ENCODE data around the gene ANKRD45. TPM values are rescaled to one million over a fixed set of nuclear protein-coding genes. Genes with fewer than 3 reads are reported as not detected.
"Not testable (repeated sequence)": the region's sequence is repeated elsewhere in the genome, so short reads cannot be mapped to it uniquely, and the experiment has no call there.

ANKRD45 gene
- total RNA-seq, 1 experiment from 2014 or later, result not detected

GRCh38 chr1:173568483-173568882 lies 101.2 kb downstream of the ANKRD45 start:
- intact Hi-C loops (cut with micrococcal nuclease; ENCODE audit: unreplicated experiment), result no loop called here
- Histone ChIP-seq H3K36me3 (ENCODE audit: low read depth) (no peaks in the 10 kb centered on the region), H3K27me3 (ENCODE audit: insufficient read depth, low read depth) (no peaks in the 10 kb centered on the region), H3K9me3 (ENCODE audit: insufficient read depth, low read depth) (no peaks in the 10 kb centered on the region; the same call in 1 of the 2 replicates), H3K9me2 (ENCODE audit: insufficient read depth) (no peaks in the 10 kb centered on the region), H3K4me1 (replicated peaks; ENCODE audit: insufficient read depth) (no peaks in the 10 kb centered on the region), H3F3A (ENCODE audit: insufficient read depth, low read depth) (no peaks in the 10 kb centered on the region), H4K20me1 (ENCODE audit: insufficient read depth) (no peaks in the 10 kb centered on the region), H3K4me3 (no peak overlapping the region), H3K27ac (no peak overlapping the region), H2AFZ (no peak overlapping the region), H3K4me2 (no peak overlapping the region), H3K79me2 (ENCODE audit: low read depth) (no peaks in the 10 kb centered on the region)
- BruUV-seq (replicated peaks), result no TSS peak
- no peak for DNase-seq
- TF ChIP-seq CTCF (conservative IDR thresholded peaks at IDR 0.05) (no peak), EZH2 (IDR thresholded peaks at IDR 0.05; ENCODE audit: low read depth) (no peak)
- ChIA-PET CTCF (no interaction called here), POLR2A (ENCODE audit: unreplicated experiment) (no interaction called here)

GRCh38 chr1:173563846-173564245 lies 105.8 kb downstream of the ANKRD45 start:
- intact Hi-C loops (cut with micrococcal nuclease; ENCODE audit: unreplicated experiment); H3K4me3 ChIP-seq; BruUV-seq (replicated peaks); CTCF ChIA-PET; H4K20me1 ChIP-seq (ENCODE audit: insufficient read depth); H3K4me2 ChIP-seq; H3K79me2 ChIP-seq (ENCODE audit: low read depth); H3K4me1 ChIP-seq (replicated peaks; ENCODE audit: insufficient read depth); H3K9me3 ChIP-seq (ENCODE audit: insufficient read depth, low read depth); H3K27ac ChIP-seq; H3K27me3 ChIP-seq (ENCODE audit: insufficient read depth, low read depth); H3K9me2 ChIP-seq (ENCODE audit: insufficient read depth); DNase-seq; POLR2A ChIA-PET (ENCODE audit: unreplicated experiment); H2AFZ ChIP-seq; H3F3A ChIP-seq (ENCODE audit: insufficient read depth, low read depth); H3K36me3 ChIP-seq (ENCODE audit: low read depth): not testable (repeated sequence)

GRCh38 chr1:173562813-173563212 lies 106.8 kb downstream of the ANKRD45 start:
- no peak overlapping the region for H2AFZ ChIP-seq
- H3K27me3 ChIP-seq (ENCODE audit: insufficient read depth, low read depth), result no peaks in the 10 kb centered on the region
- no peak overlapping the region for H3K27ac ChIP-seq
- ChIA-PET POLR2A (ENCODE audit: unreplicated experiment) (no interaction called here), CTCF (no interaction called here)
- no peak for TF ChIP-seq EZH2 (IDR thresholded peaks at IDR 0.05; ENCODE audit: low read depth)
- no peak overlapping the region for H3K4me2 ChIP-seq
- H3K9me3 ChIP-seq (ENCODE audit: insufficient read depth, low read depth), result no peaks in the 10 kb centered on the region; the same call in 1 of the 2 replicates
- DNase-seq, result no peak
- H3F3A ChIP-seq (ENCODE audit: insufficient read depth, low read depth), result no peaks in the 10 kb centered on the region
- BruUV-seq (replicated peaks), result no TSS peak
- H3K4me3 ChIP-seq, result no peak overlapping the region
- intact Hi-C loops (cut with micrococcal nuclease; ENCODE audit: unreplicated experiment), result no loop called here
- no peaks in the 10 kb centered on the region for H3K79me2 ChIP-seq (ENCODE audit: low read depth)
- H4K20me1 ChIP-seq (ENCODE audit: insufficient read depth), result no peaks in the 10 kb centered on the region
- H3K36me3 ChIP-seq (ENCODE audit: low read depth), result no peaks in the 10 kb centered on the region
- no peaks in the 10 kb centered on the region for H3K9me2 ChIP-seq (ENCODE audit: insufficient read depth)
- no peaks in the 10 kb centered on the region for H3K4me1 ChIP-seq (replicated peaks; ENCODE audit: insufficient read depth)

GRCh38 chr1:173561263-173561662 lies 108.4 kb downstream of the ANKRD45 start:
- no peaks in the 10 kb centered on the region for H3K4me1 ChIP-seq (replicated peaks; ENCODE audit: insufficient read depth)
- TF ChIP-seq EZH2 (IDR thresholded peaks at IDR 0.05; ENCODE audit: low read depth) (no peak), CTCF (conservative IDR thresholded peaks at IDR 0.05) (no peak)
- no peaks in the 10 kb centered on the region for H3K79me2 ChIP-seq (ENCODE audit: low read depth)
- CTCF ChIA-PET, result no interaction called here
- intact Hi-C loops (cut with micrococcal nuclease; ENCODE audit: unreplicated experiment), result no loop called here
- no TSS peak for BruUV-seq (replicated peaks)
- no peaks in the 10 kb centered on the region for H3K9me2 ChIP-seq (ENCODE audit: insufficient read depth)
- no peaks in the 10 kb centered on the region for H4K20me1 ChIP-seq (ENCODE audit: insufficient read depth)
- no peak for DNase-seq
- H3K27ac ChIP-seq, result no peak overlapping the region
- H3K27me3 ChIP-seq (ENCODE audit: insufficient read depth, low read depth), result no peaks in the 10 kb centered on the region
- H3K4me2 ChIP-seq, result no peak overlapping the region
- no peaks in the 10 kb centered on the region for H3F3A ChIP-seq (ENCODE audit: insufficient read depth, low read depth)
- no peak overlapping the region for H3K4me3 ChIP-seq
- POLR2A ChIA-PET (ENCODE audit: unreplicated experiment), result interaction anchor here (0.6 kb wide), 1 partner anchor 313 kb away, joined by 5 read pairs; no protein-coding TSS in a partner anchor
- no peak overlapping the region for H2AFZ ChIP-seq
- H3K36me3 ChIP-seq (ENCODE audit: low read depth), result no peaks in the 10 kb centered on the region
- H3K9me3 ChIP-seq (ENCODE audit: insufficient read depth, low read depth), result no peaks in the 10 kb centered on the region; the same call in 1 of the 2 replicates

All from PC-9 (cell line).